Astrocyte of the cerebellum (primary cell): ENCODE data around the gene SPDEF.

ENCODE experiments used
- DNase-seq: peaks from one replicate; pipeline ENCODE4 v3.0.0-alpha.2; 2011; ENCODE audit warnings: low read depth
- H3K4me3 ChIP-seq: 2 replicates; pipeline ENCODE4 v1.5.1; 2011; ENCODE audit warnings: mild to moderate bottlenecking, low read depth, low read length, moderate library complexity
- in situ Hi-C: cut with HindIII; loops from 2 replicates; pipeline ENCODE4 v1.10.0; 2017; ENCODE audit warnings: low sequenced_read_pairs
- TF ChIP-seq, protein P1 (sequence below): IDR thresholded peaks from 2 replicates; pipeline ENCODE4 v1.5.1; 2012; ENCODE audit warnings: low read length, low read depth, moderate library complexity, mild to moderate bottlenecking; ENCODE audit errors: missing control alignments

SPDEF gene

GRCh38 chr6:34527751-34528670 lies 28.1 kb downstream of the SPDEF start:
- H3K4me3 ChIP-seq: no peak overlapping the region
- DNase-seq: no peak
- in situ Hi-C loops: no loop called here
- TF ChIP-seq, protein P1, sequence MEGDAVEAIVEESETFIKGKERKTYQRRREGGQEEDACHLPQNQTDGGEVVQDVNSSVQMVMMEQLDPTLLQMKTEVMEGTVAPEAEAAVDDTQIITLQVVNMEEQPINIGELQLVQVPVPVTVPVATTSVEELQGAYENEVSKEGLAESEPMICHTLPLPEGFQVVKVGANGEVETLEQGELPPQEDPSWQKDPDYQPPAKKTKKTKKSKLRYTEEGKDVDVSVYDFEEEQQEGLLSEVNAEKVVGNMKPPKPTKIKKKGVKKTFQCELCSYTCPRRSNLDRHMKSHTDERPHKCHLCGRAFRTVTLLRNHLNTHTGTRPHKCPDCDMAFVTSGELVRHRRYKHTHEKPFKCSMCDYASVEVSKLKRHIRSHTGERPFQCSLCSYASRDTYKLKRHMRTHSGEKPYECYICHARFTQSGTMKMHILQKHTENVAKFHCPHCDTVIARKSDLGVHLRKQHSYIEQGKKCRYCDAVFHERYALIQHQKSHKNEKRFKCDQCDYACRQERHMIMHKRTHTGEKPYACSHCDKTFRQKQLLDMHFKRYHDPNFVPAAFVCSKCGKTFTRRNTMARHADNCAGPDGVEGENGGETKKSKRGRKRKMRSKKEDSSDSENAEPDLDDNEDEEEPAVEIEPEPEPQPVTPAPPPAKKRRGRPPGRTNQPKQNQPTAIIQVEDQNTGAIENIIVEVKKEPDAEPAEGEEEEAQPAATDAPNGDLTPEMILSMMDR: no peak

GRCh38 chr6:34526992-34527728 lies 29.0 kb downstream of the SPDEF start:
- in situ Hi-C loops: no loop called here
- peak overlapping the region; percentile 17 for H3K4me3 ChIP-seq
- TF ChIP-seq, protein P1: peak; percentile 61
- DNase-seq: peak; percentile 68

DNA sequence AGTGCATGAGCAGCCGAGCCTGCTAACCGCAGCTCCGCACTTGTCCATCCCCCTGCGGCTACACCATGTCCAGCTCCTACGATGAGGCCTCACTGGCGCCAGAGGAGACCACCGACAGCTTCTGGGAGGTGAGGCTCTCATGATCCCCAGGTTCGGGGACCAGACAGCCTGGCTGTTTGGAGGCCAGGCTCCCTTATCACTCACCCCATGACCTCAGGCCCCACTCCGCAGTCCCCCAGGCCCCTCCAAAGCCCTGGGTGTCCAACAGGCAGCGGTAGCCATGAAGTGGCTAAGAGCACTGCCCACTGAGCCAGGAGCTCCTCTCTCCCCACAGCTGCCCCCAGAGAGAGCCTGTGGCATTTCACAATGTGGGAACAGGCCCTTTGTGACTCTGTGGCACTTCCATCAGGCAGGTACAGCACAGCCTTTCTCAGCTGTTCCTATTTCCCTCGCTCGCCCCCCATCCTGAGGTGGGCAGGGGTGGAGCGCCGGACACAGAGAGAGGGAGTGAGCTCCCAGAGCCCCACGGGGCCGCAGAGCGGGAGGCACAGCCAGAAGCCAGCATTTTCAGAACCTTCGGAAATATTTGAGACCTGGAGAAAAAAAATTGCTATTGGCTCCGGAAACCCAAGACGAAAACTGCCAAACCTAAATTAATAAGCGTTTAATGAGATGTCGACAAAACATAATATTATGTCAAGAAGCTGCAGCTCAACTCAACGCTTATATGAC lies 29.7 kb downstream of the SPDEF start:
- TF ChIP-seq, protein P1: no peak
- H3K4me3 ChIP-seq: peak overlapping the region; percentile 5
- DNase-seq: no peak
- in situ Hi-C loops: no loop called here

DNA sequence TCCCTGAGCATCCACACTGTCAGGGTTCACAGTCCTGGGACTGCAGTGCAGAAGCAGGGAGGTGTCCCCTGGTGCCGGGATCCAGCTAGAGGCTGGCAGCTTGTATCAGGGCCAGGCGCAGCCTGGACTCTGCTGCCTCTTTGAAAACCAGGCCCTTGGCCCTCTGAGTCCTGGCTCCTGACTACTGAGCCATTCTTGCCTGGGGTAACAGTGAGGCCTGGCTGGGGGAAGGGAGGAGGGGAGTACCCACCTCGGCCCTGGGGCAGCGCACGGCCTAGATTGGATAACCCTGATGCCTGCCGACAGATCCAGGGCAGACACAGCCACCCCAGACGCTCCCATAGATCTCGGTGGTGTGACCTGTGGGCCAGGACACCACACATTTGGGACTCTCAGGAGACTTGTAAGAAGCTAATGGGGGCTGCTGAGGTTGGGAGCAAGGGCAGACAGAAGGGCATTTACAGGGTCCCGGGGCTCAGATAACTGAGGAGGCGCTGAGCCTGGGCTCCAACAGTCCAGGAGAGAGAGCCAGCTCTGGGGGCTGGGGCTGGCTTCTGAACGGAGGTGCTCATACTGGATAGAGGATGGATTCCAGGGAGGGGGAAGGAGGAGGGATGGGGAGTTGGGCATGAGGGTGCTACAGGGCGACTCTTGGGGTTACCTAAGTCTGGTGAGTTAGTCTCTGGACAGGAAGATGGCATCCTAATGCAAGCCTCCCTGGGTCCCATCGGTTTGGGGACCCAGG lies 30.5 kb downstream of the SPDEF start:
- TF ChIP-seq, protein P1: no peak
- DNase-seq: no peak
- no peak overlapping the region for H3K4me3 ChIP-seq
- in situ Hi-C loops: no loop called here

- no peak for DNase-seq
- in situ Hi-C loops: no loop called here
- TF ChIP-seq, protein P1: no peak
- H3K4me3 ChIP-seq: no peak overlapping the region
These were observed 31.2 kb downstream of the SPDEF start for GRCh38 chr6:34524971-34525370.
